ENCODE measurements around the gene TBC1D5. TPM values are rescaled to one million over a fixed set of nuclear protein-coding genes. Genes with fewer than 3 reads are reported as not detected.

Gene TBC1D5
- polyA plus RNA-seq, 1 experiment, result 27.0 TPM

- no peaks in the 10 kb centered on the region for H3K36me3 ChIP-seq (ENCODE audit: control insufficient read depth, insufficient read depth, low read length)
- ChIA-PET POLR2A (no interaction called here), CTCF (no interaction called here)
- TF ChIP-seq, protein P1, sequence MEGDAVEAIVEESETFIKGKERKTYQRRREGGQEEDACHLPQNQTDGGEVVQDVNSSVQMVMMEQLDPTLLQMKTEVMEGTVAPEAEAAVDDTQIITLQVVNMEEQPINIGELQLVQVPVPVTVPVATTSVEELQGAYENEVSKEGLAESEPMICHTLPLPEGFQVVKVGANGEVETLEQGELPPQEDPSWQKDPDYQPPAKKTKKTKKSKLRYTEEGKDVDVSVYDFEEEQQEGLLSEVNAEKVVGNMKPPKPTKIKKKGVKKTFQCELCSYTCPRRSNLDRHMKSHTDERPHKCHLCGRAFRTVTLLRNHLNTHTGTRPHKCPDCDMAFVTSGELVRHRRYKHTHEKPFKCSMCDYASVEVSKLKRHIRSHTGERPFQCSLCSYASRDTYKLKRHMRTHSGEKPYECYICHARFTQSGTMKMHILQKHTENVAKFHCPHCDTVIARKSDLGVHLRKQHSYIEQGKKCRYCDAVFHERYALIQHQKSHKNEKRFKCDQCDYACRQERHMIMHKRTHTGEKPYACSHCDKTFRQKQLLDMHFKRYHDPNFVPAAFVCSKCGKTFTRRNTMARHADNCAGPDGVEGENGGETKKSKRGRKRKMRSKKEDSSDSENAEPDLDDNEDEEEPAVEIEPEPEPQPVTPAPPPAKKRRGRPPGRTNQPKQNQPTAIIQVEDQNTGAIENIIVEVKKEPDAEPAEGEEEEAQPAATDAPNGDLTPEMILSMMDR (IDR thresholded peaks at IDR 0.05; ENCODE audit: insufficient read depth, low read depth, low read length), result no peak
- no peaks in the 10 kb centered on the region for H3K27me3 ChIP-seq (ENCODE audit: control insufficient read depth, insufficient read depth, low read length)
- H3K4me3 ChIP-seq (ENCODE audit: low read depth, low read length), result no peak overlapping the region
- DNase-seq (ENCODE audit: low read depth), result no peak
Measured at GRCh38 chr3:17111586-17111985, 630.8 kb downstream of the TBC1D5 start.

GRCh38 chr3:17110660-17111396 lies 631.6 kb downstream of the TBC1D5 start:
- ChIA-PET CTCF (no interaction called here), POLR2A (no interaction called here)
- TF ChIP-seq, protein P1 (IDR thresholded peaks at IDR 0.05; ENCODE audit: insufficient read depth, low read depth, low read length), result no peak
- Histone ChIP-seq H3K27me3 (ENCODE audit: control insufficient read depth, insufficient read depth, low read length) (no peaks in the 10 kb centered on the region), H3K36me3 (ENCODE audit: control insufficient read depth, insufficient read depth, low read length) (no peaks in the 10 kb centered on the region), H3K4me3 (ENCODE audit: low read depth, low read length) (no peak overlapping the region)
- DNase-seq (ENCODE audit: low read depth), result no peak

Small RNAs within 50 kb of the gene (small RNA-seq; reads per million reads assigned to genes)
- gene AC104451.1 (ENCODE audit: insufficient read length, low read depth, low replicate concordance), result not detected
- not detected for gene RNU7-10P (ENCODE audit: insufficient read length, low read depth, low replicate concordance)
